ENCODE measurements around the gene SPAG16.

GRCh38 chr2:214103276-214104001 lies 819.2 kb downstream of the SPAG16 start:
- no peak for TF ChIP-seq CTCF (IDR thresholded peaks at IDR 0.05)
- no peak for TF ChIP-seq POLR2A (IDR thresholded peaks at IDR 0.05)

Measured in body of pancreas (tissue), 4 donors.